Activated CD4-positive, alpha-beta T cell treated with anti-CD3 and anti-CD28 coated beads, Interleukin-2, amount 50 U/mL, for 24 hours (primary cell): ENCODE measurements around the gene AK8.

Experiments
- DNase-seq, 2 donors: peaks; one replicate each; pipeline ENCODE4 v3.0.0-alpha.2; 2020; ENCODE audit warnings: low read depth in 1 of 2, low spot score in 1 of 2

AK8 gene

GRCh38 chr9:132888151-132888550 lies 10.1 kb upstream of the AK8 start:
- DNase-seq: no peak

GRCh38 chr9:132887181-132888120 lies 9.4 kb upstream of the AK8 start:
- no peak for DNase-seq

- DNase-seq: no peak
Measured at GRCh38 chr9:132886334-132886725, 8.2 kb upstream of the AK8 start.

GRCh38 chr9:132885720-132886333 lies 7.7 kb upstream of the AK8 start:
- no peak for DNase-seq

- no peak for DNase-seq
Measured at GRCh38 chr9:132883349-132884294, 5.5 kb upstream of the AK8 start.

GRCh38 chr9:132882616-132883015 lies 4.5 kb upstream of the AK8 start:
- DNase-seq: no peak

GRCh38 chr9:132881826-132882225 lies 3.7 kb upstream of the AK8 start:
- no peak for DNase-seq

- no peak for DNase-seq
Measured at GRCh38 chr9:132880324-132880661, 2.2 kb upstream of the AK8 start.

GRCh38 chr9:132879457-132880323 lies 1.6 kb upstream of the AK8 start:
- no peak for DNase-seq

GRCh38 chr9:132878695-132879456 lies 792 bp upstream of the AK8 start, which contains the start of gene SPACA9:
Gene SPACA9 (plus strand): TSS chr9:132878898. CDS start chr9:132883948, 5,050 bp downstream.
- DNase-seq: no peak

GRCh38 chr9:132877458-132877823 lies 643 bp downstream of the AK8 start:
- no peak for DNase-seq

GRCh38 chr9:132876849-132877248 lies 1.2 kb downstream of the AK8 start:
- no peak for DNase-seq

GRCh38 chr9:132875159-132875558 lies 2.9 kb downstream of the AK8 start:
- no peak for DNase-seq

- DNase-seq: no peak
Measured at GRCh38 chr9:132873403-132873802, 4.7 kb downstream of the AK8 start.

GRCh38 chr9:132869266-132869665 lies 8.8 kb downstream of the AK8 start:
- no peak for DNase-seq

GRCh38 chr9:132866898-132867297 lies 11.2 kb downstream of the AK8 start:
- no peak for DNase-seq

- DNase-seq: no peak
Measured at GRCh38 chr9:132864691-132865090, 13.4 kb downstream of the AK8 start.

GRCh38 chr9:132864277-132864676 lies 13.8 kb downstream of the AK8 start:
- DNase-seq: no peak

GRCh38 chr9:132863096-132863495 lies 15.0 kb downstream of the AK8 start:
- no peak for DNase-seq

GRCh38 chr9:132862533-132862932 lies 15.6 kb downstream of the AK8 start:
- no peak for DNase-seq
